ENCODE data around the gene PSMB5. TPM values are rescaled to one million over a fixed set of nuclear protein-coding genes. Genes with fewer than 3 reads are reported as not detected.

PSMB5 gene
- total and polyA plus RNA-seq, 2 of the 13 experiments (the other 11 are each of a cell fraction or from before 2014, with no cell fraction given): 705 to 871 TPM

GRCh38 chr14:23052182-23052623 is 17.5 kb upstream of the PSMB5 start (continued):
- TF ChIP-seq DDIT3 (CRISPR knock-in tag; IDR thresholded peaks at IDR 0.05) (no peak), SALL2 (CRISPR knock-in tag; IDR thresholded peaks at IDR 0.05) (0 out of 2 replicates have a peak, but pooled peaks have one; percentile 24), ZBTB26 (CRISPR knock-in tag; IDR thresholded peaks at IDR 0.05; ENCODE audit: borderline replicate concordance) (no peak), ATF6 (CRISPR knock-in tag; conservative IDR thresholded peaks at IDR 0.05) (no peak), RXRB (CRISPR knock-in tag; IDR thresholded peaks at IDR 0.05; ENCODE audit: borderline replicate concordance) (peak; percentile 29; the same call in 1 of the 2 replicates), ZNF691 (CRISPR knock-in tag; IDR thresholded peaks at IDR 0.05; ENCODE audit: borderline replicate concordance, low read depth) (0 out of 2 replicates have a peak, but pooled peaks have one; percentile 84), ZBTB1 (CRISPR knock-in tag; IDR thresholded peaks at IDR 0.05; ENCODE audit: borderline replicate concordance) (no peak), ZNF317 (CRISPR knock-in tag; IDR thresholded peaks at IDR 0.05) (no peak), ZNF709 (CRISPR knock-in tag; IDR thresholded peaks at IDR 0.05) (no peak), AKNA (CRISPR knock-in tag; IDR thresholded peaks at IDR 0.05; ENCODE audit: borderline replicate concordance) (no peak), ZNF260 (CRISPR knock-in tag; IDR thresholded peaks at IDR 0.05; ENCODE audit: borderline replicate concordance, low read depth) (no peak), ELF3 (CRISPR knock-in tag; IDR thresholded peaks at IDR 0.05) (no peak), CHD2 (IDR thresholded peaks at IDR 0.05; ENCODE audit: low read depth, low read length) (no peak), DZIP1 (CRISPR knock-in tag; IDR thresholded peaks at IDR 0.05) (no peak), KAT2B (IDR thresholded peaks at IDR 0.05; ENCODE audit: borderline replicate concordance, low read depth, low read length) (no peak), SETDB1 (CRISPR knock-in tag; IDR thresholded peaks at IDR 0.05; ENCODE audit: borderline replicate concordance) (no peak), ISL2 (CRISPR knock-in tag; IDR thresholded peaks at IDR 0.05) (no peak), CCAR2 (optimal IDR thresholded peaks at IDR 0.05; ENCODE audit: low read depth, low read length) (no peak)
